Keratinocyte (primary cell): ENCODE data around the gene EPHB1. TPM values are rescaled to one million over a fixed set of nuclear protein-coding genes. Genes with fewer than 3 reads are reported as not detected.

Experiments used
- DNase-seq: peaks from one replicate; pipeline ENCODE4 v3.0.0-alpha.2; 2011; ENCODE audit warnings: low read depth, missing footprints, low spot score
- FAIRE-seq: peaks from 2 replicates; lab custom pipeline; 2011; peaks lifted over from hg19 to GRCh38; lab: Jason Lieb, UNC
- H2AFZ ChIP-seq: 2 replicates; pipeline ENCODE4 v1.6.0; 2012; ENCODE audit warnings: low read length, control low read depth, inconsistent platforms; ENCODE audit not compliant: control insufficient read depth
- H3K27ac ChIP-seq: 2 replicates; pipeline ENCODE4 v1.5.1; 2011; ENCODE audit warnings: low read length; ENCODE audit not compliant: control insufficient read depth, insufficient read depth
- H3K27me3 ChIP-seq: 3 replicates; pipeline ENCODE4 v1.6.0; 2011; ENCODE audit warnings: low read length; ENCODE audit not compliant: control insufficient read depth, insufficient read depth; ENCODE audit errors: extremely low read depth
- H3K36me3 ChIP-seq, 2 experiments: 2 replicates in 1 of 2; 3 replicates in 1 of 2; pipeline ENCODE4 v1.5.1; 2011; ENCODE audit warnings: low read length in 2 of 2, mild to moderate bottlenecking in 1 of 2; ENCODE audit not compliant: control insufficient read depth in 2 of 2, insufficient read depth in 2 of 2; ENCODE audit errors: extremely low read depth in 1 of 2
- H3K4me1 ChIP-seq: 3 replicates; pipeline ENCODE4 v1.5.1; 2011; ENCODE audit warnings: low read length; ENCODE audit not compliant: control insufficient read depth, insufficient read depth; ENCODE audit errors: extremely low read depth
- H3K4me2 ChIP-seq: 3 replicates; pipeline ENCODE4 v1.6.0; 2011; ENCODE audit warnings: low read depth, low read length; ENCODE audit not compliant: control insufficient read depth, insufficient read depth; ENCODE audit errors: extremely low read depth
- H3K4me3 ChIP-seq, 3 experiments: fragments of 200-600 bp in 1 of 3; sonication (generic) in 1 of 3; 2 replicates in 2 of 3; 3 replicates in 1 of 3; pipeline ENCODE4 v1.5.1; 2011 to 2016; ENCODE audit warnings: low read length in 3 of 3, mild to moderate bottlenecking in 3 of 3, control low read depth in 2 of 3, inconsistent platforms in 1 of 3, low read depth in 1 of 3, mixed read lengths in 1 of 3, mixed run types in 1 of 3, moderate library complexity in 1 of 3; ENCODE audit not compliant: control insufficient read depth in 2 of 3, insufficient read depth in 2 of 3; ENCODE audit errors: extremely low read depth in 1 of 3
- H3K79me2 ChIP-seq: 2 replicates; pipeline ENCODE4 v1.6.0; 2012; ENCODE audit warnings: low read length; ENCODE audit not compliant: control insufficient read depth, insufficient read depth
- H3K9ac ChIP-seq: 3 replicates; pipeline ENCODE4 v1.6.0; 2011; ENCODE audit warnings: low read length; ENCODE audit not compliant: control insufficient read depth, insufficient read depth; ENCODE audit errors: extremely low read depth
- H3K9me1 ChIP-seq: 3 replicates; pipeline ENCODE4 v1.6.0; 2011; ENCODE audit warnings: low read length; ENCODE audit not compliant: control insufficient read depth, insufficient read depth; ENCODE audit errors: extremely low read depth
- H3K9me3 ChIP-seq: 2 replicates; pipeline ENCODE4 v1.5.1; 2012; ENCODE audit warnings: low read depth, low read length; ENCODE audit not compliant: control insufficient read depth
- H4K20me1 ChIP-seq: 3 replicates; pipeline ENCODE4 v1.6.0; 2011; ENCODE audit warnings: low read length; ENCODE audit not compliant: control insufficient read depth, insufficient read depth; ENCODE audit errors: extremely low read depth
- EZH2 ChIP-seq: IDR thresholded peaks from one replicate; pipeline ENCODE4 v1.6.1; 2012; ENCODE audit warnings: inconsistent platforms, mild to moderate bottlenecking, low read length, moderate library complexity
- dilution Hi-C: fragments of 300-500 bp; cut with MboI; formaldehyde crosslinking; loops from one replicate; pipeline ENCODE4 v1.7.0; 2020; ENCODE audit warnings: low sequenced_read_pairs; ENCODE audit not compliant: extremely low pct_ligation_motif_present
- polyA plus RNA-seq, 5 experiments: library from polyadenylated mRNA; depleted of rRNA in 3 of 5; stranded (reverse) in 3 of 5; stranded (forward) in 1 of 5; unstranded in 1 of 5; fragments of >200 nt; gene quantifications; 1 replicate in 1 of 5; 2 replicates in 3 of 5; 3 replicates in 1 of 5; pipeline versions ENCODE4 v1.2.1 to v1.2.3, GENCODE V29; 2011 to 2012; ENCODE audit warnings: missing spikeins in 2 of 5, low read depth in 1 of 5, low replicate concordance in 1 of 5
- TF ChIP-seq, protein P1 (sequence below), 3 experiments: IDR thresholded peaks in 1 of 3; conservative IDR thresholded peaks in 1 of 3; optimal IDR thresholded peaks in 1 of 3; 2 replicates in 2 of 3; 3 replicates in 1 of 3; pipeline versions ENCODE3 to v1.5.1; 2011; ENCODE audit warnings: low read length in 3 of 3, mild to moderate bottlenecking in 3 of 3, moderate library complexity in 2 of 3, control low read depth in 1 of 3, inconsistent platforms in 1 of 3; ENCODE audit not compliant: insufficient read depth in 2 of 3; ENCODE audit errors: extremely low read depth in 1 of 3

Gene EPHB1
- polyA plus RNA-seq, 1 donor (not counting 4 experiments of a cell fraction or from before 2014, with no cell fraction given): 0.01 TPM

DNA sequence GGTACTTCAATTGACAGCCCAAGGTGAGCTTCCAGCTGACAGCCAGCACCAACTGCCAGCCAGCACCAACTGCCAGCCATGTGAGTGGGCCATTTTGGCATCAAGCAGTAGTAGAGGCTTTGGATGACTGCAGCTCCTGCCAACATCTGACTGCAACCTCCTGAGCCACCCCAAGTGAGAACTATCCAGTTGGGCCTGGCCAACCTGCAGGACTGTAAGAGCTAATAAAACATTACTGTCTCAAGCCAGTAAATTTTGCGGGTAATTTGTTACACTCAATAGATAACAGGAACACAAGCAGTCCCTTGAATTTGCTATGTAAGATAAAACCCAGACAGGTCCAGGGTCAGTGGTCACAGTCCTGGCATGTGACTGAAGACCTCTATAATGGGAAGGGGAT, 29.7 kb downstream of the EPHB1 start:
- Histone ChIP-seq H3K4me3 (no peak overlapping the region), H4K20me1 (no peaks in the 10 kb centered on the region), H3K4me1 (no peaks in the 10 kb centered on the region), H3K4me2 (no peak overlapping the region), H2AFZ (no peak overlapping the region), H3K9me3 (no peaks in the 10 kb centered on the region), H3K9me1 (no peaks in the 10 kb centered on the region), H3K79me2 (no peaks in the 10 kb centered on the region), H3K27me3 (no peaks in the 10 kb centered on the region), H3K36me3 (no peaks in the 10 kb centered on the region), H3K27ac (no peak overlapping the region), H3K9ac (no peak overlapping the region)
- dilution Hi-C loops: no loop called here
- no peak for TF ChIP-seq EZH2
- TF ChIP-seq, protein P1, sequence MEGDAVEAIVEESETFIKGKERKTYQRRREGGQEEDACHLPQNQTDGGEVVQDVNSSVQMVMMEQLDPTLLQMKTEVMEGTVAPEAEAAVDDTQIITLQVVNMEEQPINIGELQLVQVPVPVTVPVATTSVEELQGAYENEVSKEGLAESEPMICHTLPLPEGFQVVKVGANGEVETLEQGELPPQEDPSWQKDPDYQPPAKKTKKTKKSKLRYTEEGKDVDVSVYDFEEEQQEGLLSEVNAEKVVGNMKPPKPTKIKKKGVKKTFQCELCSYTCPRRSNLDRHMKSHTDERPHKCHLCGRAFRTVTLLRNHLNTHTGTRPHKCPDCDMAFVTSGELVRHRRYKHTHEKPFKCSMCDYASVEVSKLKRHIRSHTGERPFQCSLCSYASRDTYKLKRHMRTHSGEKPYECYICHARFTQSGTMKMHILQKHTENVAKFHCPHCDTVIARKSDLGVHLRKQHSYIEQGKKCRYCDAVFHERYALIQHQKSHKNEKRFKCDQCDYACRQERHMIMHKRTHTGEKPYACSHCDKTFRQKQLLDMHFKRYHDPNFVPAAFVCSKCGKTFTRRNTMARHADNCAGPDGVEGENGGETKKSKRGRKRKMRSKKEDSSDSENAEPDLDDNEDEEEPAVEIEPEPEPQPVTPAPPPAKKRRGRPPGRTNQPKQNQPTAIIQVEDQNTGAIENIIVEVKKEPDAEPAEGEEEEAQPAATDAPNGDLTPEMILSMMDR (optimal IDR thresholded peaks at IDR 0.05 in 1 of 3, IDR thresholded peaks at IDR 0.05 in 1 of 3, conservative IDR thresholded peaks at IDR 0.05 in 1 of 3; ENCODE audit: extremely low read depth in 1 of 3, insufficient read depth in 2 of 3, low read length in 3 of 3): no peak
- DNase-seq (no peak), FAIRE-seq (no peak)

- TF ChIP-seq EZH2: no peak
- TF ChIP-seq, protein P1 (optimal IDR thresholded peaks at IDR 0.05 in 1 of 3, IDR thresholded peaks at IDR 0.05 in 1 of 3, conservative IDR thresholded peaks at IDR 0.05 in 1 of 3; ENCODE audit: extremely low read depth in 1 of 3, insufficient read depth in 2 of 3, low read length in 3 of 3): no peak
- H3K36me3 ChIP-seq: no peaks in the 10 kb centered on the region
- H3K27ac ChIP-seq: no peak overlapping the region
- H3K9ac ChIP-seq: no peak overlapping the region
- dilution Hi-C loops: no loop called here
- no peak overlapping the region for H2AFZ ChIP-seq
- no peaks in the 10 kb centered on the region for H3K27me3 ChIP-seq
- no peak overlapping the region for H3K4me2 ChIP-seq
- no peaks in the 10 kb centered on the region for H3K79me2 ChIP-seq
- DNase-seq: no peak
- no peaks in the 10 kb centered on the region for H3K9me1 ChIP-seq
- no peaks in the 10 kb centered on the region for H3K9me3 ChIP-seq
- no peak overlapping the region for H3K4me3 ChIP-seq
- H4K20me1 ChIP-seq: no peaks in the 10 kb centered on the region
- no peak for FAIRE-seq
- H3K4me1 ChIP-seq: no peaks in the 10 kb centered on the region
Observed at GRCh38 chr3:134827213-134827612, 32.2 kb downstream of the EPHB1 start.
